COLO829 (cell line): ENCODE measurements around the gene C4A.
"Not testable (repeated sequence)": the region's sequence is repeated elsewhere in the genome, so short reads cannot be mapped to it uniquely, and the experiment has no call there.

Source experiments
- DNase-seq: peaks from one replicate; pipeline ENCODE4 v3.0.0; 2012; ENCODE audit warnings: low spot score

The C4A gene

DNA sequence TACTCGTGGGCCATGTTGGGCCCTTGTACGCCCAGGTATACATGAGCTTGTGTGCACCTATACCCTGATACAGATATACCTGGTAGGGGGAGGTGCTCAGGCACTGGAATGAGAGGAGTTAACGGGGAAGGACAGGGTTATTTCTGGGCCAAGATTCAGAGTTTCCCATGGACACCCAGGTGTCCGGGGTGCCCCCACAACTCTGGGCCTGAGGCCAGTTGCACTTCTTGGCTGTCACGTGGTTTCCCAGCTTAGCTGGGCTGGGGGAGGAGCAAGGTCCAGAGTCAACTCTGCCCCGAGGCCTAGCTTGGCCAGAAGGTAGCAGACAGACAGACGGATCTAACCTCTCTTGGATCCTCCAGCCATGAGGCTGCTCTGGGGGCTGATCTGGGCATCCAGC lies at the start of gene C4A:
Gene C4A, plus strand, starts transcription at position 314 of the 400 bp plus-strand sequence. Its CDS starts 51 bp downstream, at position 365.
- not testable (repeated sequence) for DNase-seq

DNA sequence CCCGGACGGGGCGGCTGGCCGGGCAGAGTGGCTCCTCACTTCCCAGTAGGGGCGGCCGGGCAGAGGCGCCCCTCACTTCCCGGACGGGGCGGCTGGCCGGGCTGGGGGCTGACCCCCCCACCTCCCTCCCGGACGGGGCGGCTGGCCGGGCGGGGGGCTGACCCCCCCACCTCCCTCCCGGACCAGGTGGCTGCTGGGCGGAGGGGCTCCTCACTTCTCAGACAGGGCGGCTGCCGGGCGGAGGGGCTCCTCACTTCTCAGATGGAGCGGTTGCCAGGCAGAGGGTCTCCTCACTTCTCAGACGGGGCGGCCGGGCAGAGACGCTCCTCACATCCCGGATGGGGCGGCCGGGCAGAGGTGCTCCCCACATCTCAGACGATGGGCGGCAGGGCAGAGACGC lies 49.7 kb upstream of the C4A start:
- DNase-seq: not testable (repeated sequence)

DNA sequence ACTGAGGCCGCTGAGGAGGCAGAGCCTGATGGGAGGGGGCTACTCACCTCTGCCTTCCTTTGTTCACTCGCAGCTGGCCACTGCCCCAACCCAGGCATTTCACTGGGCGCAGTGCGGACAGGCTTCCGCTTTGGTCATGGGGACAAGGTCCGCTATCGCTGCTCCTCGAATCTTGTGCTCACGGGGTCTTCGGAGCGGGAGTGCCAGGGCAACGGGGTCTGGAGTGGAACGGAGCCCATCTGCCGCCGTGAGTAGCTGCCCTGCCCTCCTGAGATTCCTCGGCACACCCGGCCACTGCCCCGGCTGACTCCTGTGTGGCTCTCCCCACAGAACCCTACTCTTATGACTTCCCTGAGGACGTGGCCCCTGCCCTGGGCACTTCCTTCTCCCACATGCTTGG lies 48.3 kb upstream of the C4A start:
- no peak for DNase-seq

DNA sequence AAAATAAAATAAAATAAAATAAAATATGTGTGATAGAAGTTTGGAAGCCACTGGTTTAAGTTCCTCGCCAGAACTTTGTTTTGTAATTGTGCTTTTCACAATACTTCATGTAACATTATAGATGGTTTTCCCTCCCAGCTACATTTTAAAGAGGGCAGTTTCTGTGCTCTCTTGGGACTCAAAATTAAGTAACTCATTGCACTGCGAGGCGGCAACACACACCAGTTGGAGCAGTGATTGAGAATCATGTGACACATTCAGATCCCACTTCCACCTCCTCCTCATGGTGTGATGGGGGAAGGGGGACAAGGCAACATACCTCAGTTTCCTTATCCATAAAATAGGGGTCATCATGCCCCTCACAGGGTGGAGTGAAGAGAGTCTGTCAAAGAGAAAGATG lies 46.8 kb upstream of the C4A start:
- DNase-seq: no peak

DNA sequence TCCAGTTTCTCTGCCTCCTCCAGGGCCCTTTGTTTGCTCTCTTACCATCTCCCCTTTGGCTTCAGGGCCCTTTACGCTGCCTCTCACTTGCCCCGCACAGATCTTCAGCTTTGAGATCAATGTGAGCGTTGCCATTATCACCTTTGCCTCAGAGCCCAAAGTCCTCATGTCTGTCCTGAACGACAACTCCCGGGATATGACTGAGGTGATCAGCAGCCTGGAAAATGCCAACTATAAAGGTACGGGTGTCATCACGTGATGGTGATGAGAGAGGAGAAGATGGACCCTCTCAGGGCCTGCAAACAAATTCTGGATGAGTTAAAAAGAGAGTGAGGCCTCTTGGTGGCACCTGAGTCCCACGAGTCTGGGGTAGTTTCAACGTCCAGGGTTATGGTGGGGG lies 46.0 kb upstream of the C4A start:
- DNase-seq: no peak

DNA sequence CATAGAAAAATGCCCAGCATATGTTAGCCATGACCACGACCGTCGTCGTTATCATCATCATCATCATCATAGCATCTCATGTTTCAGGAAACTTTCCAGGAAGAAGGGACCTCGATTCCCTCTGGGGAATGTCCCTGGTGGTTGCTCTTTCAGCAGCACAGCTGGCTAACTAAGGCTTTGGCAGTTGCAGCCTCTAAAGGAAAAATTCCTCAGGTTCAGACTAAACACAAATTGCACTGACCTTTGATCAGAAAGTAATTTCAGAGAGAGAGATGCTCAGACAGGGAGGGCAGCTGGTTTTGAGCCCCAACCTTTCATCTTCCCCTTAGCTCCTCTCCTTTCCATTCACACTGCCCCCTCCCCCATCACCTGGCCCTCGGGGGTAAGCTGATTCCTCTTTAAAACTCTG lies 41.6 kb upstream of the C4A start:
- DNase-seq: no peak

DNA sequence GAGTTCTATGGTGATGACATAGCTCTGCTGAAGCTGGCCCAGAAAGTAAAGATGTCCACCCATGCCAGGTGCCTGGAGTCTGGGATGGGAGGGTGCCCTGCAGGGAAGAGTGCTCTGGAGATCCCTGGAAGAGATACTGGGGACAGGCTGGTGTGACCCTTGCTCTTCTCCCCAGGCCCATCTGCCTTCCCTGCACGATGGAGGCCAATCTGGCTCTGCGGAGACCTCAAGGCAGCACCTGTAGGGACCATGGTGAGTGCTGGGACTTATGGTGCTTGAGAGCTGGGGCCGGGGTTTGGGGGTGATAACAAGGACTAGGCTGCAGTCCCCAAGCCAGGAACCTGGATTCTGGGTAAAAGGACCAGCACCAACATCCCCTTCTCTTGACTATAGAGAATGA lies 38.1 kb upstream of the C4A start:
- no peak for DNase-seq

DNA sequence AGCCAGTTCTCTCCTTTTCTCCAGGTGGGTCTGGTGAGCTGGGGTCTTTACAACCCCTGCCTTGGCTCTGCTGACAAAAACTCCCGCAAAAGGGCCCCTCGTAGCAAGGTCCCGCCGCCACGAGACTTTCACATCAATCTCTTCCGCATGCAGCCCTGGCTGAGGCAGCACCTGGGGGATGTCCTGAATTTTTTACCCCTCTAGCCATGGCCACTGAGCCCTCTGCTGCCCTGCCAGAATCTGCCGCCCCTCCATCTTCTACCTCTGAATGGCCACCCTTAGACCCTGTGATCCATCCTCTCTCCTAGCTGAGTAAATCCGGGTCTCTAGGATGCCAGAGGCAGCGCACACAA lies 36.7 kb upstream of the C4A start:
- no peak for DNase-seq

DNA sequence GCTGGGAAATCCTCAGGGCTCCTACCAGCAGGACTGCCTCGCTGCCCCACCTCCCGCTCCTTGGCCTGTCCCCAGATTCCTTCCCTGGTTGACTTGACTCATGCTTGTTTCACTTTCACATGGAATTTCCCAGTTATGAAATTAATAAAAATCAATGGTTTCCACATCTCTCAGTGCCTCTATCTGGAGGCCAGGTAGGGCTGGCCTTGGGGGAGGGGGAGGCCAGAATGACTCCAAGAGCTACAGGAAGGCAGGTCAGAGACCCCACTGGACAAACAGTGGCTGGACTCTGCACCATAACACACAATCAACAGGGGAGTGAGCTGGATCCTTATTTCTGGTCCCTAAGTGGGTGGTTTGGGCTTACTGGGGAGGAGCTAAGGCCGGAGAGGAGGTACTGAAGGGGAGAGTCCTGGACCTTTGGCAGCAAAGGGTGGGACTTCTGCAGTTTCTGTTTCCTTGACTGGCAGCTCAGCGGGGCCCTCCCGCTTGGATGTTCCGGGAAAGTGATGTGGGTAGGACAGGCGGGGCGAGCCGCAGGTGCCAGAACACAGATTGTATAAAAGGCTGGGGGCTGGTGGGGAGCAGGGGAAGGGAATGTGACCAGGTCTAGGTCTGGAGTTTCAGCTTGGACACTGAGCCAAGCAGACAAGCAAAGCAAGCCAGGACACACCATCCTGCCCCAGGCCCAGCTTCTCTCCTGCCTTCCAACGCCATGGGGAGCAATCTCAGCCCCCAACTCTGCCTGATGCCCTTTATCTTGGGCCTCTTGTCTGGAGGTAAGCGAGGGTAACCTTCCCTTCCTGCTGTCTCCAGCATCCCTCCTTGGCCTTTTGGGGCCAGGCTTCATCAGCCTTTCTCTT lies 36.1 kb upstream of the C4A start, which contains the start of gene CFB:
Gene CFB, plus strand, starts transcription at position 589 of the 863 bp plus-strand sequence. Its CDS starts 127 bp downstream, at position 716.
- no peak for DNase-seq

DNA sequence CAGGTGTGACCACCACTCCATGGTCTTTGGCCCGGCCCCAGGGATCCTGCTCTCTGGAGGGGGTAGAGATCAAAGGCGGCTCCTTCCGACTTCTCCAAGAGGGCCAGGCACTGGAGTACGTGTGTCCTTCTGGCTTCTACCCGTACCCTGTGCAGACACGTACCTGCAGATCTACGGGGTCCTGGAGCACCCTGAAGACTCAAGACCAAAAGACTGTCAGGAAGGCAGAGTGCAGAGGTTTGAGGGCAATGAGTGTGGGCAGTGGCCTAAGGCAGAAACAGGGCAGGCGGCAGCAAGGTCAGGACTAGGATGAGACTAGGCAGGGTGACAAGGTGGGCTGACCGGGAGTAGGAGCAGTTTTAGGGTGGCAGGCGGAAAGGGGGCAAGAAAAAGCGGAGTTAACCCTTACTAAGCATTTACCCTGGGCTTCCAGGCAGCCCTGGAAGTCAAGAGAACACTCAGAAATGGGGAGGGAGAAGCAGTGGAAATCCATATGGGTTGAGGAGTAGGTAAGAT lies 35.4 kb upstream of the C4A start:
- no peak for DNase-seq

DNA sequence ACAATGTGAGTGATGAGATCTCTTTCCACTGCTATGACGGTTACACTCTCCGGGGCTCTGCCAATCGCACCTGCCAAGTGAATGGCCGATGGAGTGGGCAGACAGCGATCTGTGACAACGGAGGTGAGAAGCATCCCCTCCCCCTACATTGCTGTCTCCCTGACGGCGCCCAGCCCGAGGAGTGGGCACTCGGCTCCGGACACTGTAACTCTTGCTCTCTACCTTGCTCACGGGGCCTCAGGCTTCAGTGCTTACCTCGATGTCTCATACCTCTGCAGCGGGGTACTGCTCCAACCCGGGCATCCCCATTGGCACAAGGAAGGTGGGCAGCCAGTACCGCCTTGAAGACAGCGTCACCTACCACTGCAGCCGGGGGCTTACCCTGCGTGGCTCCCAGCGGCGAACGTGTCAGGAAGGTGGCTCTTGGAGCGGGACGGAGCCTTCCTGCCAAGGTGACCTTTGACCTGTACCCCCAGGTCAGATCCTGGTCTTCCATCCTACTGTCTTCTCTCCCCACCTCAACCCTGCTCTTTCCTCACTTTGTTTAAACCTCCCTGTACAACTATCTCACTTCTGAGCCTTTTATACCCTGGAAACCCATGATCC lies 34.7 kb upstream of the C4A start:
- no peak for DNase-seq

DNA sequence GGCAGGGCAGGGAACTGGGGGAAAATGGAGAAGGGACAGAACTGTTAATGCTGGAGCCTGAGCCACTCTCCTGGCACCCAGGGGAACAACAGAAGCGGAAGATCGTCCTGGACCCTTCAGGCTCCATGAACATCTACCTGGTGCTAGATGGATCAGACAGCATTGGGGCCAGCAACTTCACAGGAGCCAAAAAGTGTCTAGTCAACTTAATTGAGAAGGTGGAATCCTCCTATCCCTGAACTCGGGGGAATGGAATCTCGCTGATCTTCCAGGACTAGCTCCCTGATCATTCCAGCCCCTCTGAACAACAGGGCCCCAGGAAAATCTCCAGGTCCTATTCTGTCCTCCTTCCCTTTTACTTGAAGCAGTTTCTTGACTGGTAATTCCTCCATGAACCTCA lies 34.0 kb upstream of the C4A start:
- DNase-seq: no peak

DNA sequence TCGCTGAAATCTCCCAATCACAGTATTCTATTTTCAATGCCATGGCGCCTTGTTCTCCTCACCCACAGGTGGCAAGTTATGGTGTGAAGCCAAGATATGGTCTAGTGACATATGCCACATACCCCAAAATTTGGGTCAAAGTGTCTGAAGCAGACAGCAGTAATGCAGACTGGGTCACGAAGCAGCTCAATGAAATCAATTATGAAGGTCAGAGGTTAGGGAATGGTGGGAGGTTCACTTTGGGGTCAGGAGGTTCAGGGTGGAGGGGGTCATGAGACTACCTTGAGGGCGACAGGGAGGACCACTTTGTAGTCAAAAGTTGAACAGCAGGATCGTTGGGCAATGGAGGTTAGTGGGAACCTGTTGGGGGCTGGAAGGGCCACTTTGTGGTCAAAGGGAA lies 33.6 kb upstream of the C4A start:
- DNase-seq: no peak

DNA sequence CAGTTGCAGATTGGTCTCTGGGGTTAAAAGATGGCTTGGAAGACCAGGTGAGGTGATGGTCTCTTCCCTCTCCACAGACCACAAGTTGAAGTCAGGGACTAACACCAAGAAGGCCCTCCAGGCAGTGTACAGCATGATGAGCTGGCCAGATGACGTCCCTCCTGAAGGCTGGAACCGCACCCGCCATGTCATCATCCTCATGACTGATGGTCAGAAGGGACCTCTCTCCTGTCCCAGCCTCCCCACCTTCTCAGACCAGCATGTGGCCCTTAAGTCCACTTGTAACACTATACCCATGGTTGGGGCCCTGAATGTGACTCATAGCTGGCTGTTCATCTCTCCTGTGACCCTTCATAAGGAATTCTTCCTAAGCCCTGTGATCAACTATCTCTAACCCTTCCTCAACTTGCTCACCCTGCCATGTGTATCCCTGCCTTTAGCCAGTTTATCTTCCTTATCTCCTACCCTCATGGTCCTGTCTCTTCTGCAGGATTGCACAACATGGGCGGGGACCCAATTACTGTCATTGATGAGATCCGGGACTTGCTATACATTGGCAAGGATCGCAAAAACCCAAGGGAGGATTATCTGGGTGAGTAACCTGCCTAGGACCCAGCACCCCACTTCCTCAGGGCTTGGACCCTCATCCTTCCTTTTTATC lies 33.0 kb upstream of the C4A start:
- no peak for DNase-seq

DNA sequence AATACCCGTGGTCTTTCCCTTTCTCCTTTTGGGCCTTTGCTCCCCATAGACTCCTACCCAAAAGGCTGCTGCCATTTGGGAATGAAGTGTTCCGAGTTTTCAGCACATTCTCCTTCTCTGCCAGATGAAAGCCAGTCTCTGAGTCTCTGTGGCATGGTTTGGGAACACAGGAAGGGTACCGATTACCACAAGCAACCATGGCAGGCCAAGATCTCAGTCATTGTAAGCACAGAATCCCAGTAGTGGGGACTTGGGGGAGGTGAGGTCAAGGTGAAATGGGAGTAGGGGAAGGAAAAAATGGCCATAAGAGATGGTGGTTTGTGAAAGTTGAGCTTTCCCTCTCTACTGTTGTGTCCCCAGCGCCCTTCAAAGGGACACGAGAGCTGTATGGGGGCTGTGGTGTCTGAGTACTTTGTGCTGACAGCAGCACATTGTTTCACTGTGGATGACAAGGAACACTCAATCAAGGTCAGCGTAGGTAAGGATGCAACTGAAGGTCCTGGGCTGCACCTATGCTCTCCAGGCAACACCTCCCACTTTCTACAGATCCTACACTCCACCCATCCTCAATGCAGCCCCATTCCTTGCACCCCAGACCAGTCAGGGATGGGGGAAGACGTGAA lies 31.8 kb upstream of the C4A start:
- no peak for DNase-seq

DNA sequence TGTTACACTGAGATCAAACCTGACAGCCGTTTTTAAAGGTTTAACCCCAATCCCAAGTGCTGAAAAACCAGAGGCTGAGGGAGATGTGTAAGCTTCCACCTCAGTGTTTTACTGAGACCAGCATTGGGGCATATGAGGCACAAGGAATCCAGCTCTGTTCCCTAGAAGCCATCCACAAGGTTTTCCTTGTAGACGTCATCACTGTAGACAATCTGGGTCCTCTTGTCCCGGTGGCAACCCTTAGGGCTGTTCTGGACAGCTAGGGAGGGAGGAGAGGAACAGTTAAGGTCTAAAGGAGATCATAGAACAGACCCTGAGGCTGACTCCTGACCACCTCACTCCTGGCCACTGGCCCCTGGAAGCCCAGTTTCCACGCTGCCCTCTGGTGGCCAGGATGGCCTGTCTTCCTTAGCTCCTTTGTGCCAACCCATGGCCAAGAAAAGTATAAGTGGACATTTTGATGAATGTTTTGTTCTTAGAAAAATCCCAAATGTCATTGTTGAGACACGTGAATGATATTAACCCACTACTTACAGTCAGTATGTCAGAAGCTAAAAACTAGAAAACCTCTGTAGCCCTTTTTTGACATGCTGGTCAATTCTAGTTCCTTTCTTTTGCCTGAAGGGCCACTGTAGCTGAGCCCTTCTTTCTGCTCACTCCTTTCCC lies 29.6 kb upstream of the C4A start:
- peak; percentile 68 for DNase-seq

DNA sequence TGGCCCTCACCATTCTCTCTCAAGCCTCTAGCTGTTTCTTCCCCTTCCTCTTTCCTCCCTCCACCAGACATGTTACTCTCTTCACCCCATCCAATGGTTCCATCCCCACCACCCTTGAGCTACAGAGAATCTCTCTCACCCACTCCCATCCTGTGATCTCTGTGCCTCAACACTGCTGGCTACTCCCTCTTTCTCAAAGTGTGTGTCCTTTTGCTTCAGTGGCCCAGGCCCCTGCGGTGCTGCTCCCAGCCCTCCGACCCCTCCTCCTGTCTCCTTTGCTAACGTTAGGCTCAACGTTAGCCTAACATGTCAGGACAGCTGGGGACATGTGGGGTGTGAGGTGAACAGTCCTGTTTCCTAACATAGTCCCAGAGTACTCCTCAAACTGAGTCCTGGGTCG lies 29.0 kb upstream of the C4A start:
- no peak for DNase-seq

DNA sequence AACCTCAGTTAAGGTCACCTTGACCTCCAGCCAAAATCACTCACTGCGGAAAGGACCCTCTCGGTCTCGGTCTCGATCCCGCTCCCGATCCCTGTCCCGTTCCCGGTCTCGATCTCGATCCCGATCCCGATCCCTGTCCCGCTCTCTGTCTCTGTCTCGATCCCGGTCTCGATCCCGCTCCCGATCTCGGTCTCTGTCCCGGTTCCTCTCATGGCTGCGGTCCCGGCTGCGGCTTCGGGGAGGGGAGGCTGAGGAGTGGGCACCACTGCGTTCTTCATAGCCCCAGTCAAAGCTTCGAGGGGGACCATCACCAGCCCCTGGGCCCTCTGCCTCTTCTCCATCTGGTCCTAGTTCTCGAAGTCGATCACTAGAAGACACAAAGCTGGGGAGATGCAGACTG lies 27.3 kb upstream of the C4A start:
- no peak for DNase-seq

DNA sequence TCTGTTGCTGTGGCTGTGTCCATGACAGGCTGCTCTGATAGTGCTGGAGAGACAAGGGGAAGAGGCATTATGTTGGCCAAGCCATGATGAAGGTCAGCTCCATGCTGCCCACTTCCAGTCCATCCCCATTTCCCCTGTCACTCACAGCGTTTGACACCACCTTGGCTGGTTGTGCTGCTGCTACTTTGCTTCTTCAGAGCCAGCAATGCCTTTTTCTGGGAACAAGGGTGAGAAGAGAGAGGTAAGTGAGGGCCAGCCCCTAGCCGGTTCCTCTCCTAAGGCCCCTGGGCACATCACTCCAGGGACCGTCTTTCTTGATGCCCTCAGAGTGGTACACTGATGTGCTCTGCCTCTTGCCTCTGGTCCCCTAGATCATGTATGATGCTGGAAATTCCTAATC lies 25.1 kb upstream of the C4A start:
- DNase-seq: no peak

DNA sequence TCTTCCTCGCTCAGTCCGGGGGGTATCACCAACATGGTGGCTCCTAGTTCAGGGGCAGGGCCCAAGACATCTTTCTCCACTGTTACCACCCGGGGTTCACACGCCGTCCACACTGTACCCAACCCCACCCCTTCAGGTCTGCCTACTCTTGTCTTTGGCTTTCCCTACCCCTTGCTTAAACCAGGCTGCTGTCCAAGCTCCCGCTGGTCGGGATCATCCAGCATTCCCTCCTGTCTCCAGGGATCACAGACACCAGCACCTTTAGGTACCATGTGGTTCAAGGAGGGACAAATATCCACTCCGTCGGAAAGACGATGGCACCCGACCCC lies 23.5 kb upstream of the C4A start:
- no peak for DNase-seq

DNA sequence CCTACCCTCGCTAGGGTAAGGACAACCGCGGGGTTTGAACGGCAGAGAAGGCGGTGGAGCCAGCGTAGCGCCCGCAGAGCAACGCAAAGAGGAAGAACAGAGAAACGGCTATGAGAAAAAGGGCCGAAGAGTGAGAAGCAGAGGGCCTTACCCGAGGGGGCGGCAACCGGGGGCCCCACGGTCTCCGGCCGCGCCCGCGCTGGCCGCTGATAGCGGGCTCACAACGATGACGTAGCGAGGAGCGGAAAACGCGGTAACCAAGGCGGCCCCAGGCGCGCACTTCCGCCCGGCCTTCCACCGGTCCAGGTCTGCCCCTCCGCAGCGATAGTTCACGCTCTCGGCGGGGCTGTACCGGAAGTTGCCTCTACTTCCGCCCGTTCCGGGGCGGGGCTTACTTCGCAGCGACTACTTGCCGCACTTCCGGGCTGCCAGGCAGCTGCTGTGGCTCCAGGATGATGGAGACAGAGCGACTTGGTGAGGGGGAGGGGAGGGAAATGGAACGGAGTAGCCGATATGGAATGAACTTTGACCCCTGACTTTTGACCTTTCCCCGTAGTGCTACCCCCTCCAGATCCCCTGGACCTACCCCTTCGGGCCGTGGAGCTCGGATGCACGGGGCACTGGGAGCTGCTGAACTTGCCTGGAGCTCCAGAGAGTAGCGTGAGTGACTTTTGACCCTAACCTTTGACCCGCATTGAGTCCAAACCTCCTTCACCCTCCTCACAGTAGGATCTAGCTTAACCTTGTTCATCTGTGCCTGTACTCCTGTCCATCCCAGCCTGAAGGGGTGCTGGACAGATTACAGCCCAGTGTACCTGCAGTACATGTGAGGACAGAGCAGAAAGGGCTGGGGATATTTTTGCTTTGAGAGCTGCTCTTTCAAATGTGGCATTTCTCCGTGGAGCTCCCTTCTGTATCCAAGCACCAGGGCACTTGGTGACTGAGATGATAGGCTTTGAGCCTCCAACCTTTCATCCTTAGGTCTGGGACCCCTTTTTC lies 22.8 kb upstream of the C4A start, which contains the start of the genes NELFE and SKIC2:
Gene NELFE, minus strand, starts transcription at position 231 of the 999 bp plus-strand sequence. CDS start 525 bp downstream, outside the sequence.
Gene SKIC2, plus strand, starts transcription at position 435 of the 999 bp plus-strand sequence. Its CDS starts 18 bp downstream, at position 453.
- peak; percentile 100 for DNase-seq
